Prostate gland (tissue), 2 donors: ENCODE data around the gene CD96. TPM values are rescaled to one million over a fixed set of nuclear protein-coding genes. Genes with fewer than 3 reads are reported as not detected.

Experiments used
- DNase-seq: peaks from one replicate; pipeline ENCODE4 v3.0.0-alpha.2; 2019; ENCODE audit warnings: low spot score
- H3K27ac ChIP-seq, 2 donors: fragments of 200-600 bp; sonication (generic); 2 replicates each; pipeline ENCODE4 v1.5.1; 2017 to 2019
- H3K27me3 ChIP-seq: fragments of 200-600 bp; sonication (generic); replicated peaks from 2 replicates; pipeline ENCODE4 v1.5.1; 2019; ENCODE audit not compliant: insufficient read depth
- H3K36me3 ChIP-seq, 2 donors: fragments of 200-600 bp; sonication (generic); 1 replicate in 1 of 2; 2 replicates in 1 of 2; pipeline versions ENCODE4 v1.5.1 to v1.8.1; 2017 to 2019
- H3K4me1 ChIP-seq: fragments of 200-600 bp; sonication (generic); replicated peaks from 2 replicates; pipeline ENCODE4 v1.5.1; 2019
- H3K4me3 ChIP-seq, 2 donors: fragments of 200-600 bp; sonication (generic); 2 replicates each; pipeline ENCODE4 v1.5.1; 2017 to 2019
- H3K9me3 ChIP-seq: fragments of 200-600 bp; sonication (generic); 2 replicates; pipeline ENCODE4 v1.5.1; 2017
- CTCF ChIP-seq, 4 experiments: fragments of 200-600 bp in 2 of 4; fragments of 450-650 bp in 2 of 4; sonication (generic) in 2 of 4; IDR thresholded peaks; 1 replicate in 3 of 4; 2 replicates in 1 of 4; pipeline ENCODE4 v1.5.1; 2016 to 2019; ENCODE audit warnings: antibody characterized with exemption in 4 of 4, mild to moderate bottlenecking in 2 of 4, moderate library complexity in 2 of 4
- POLR2A ChIP-seq: fragments of 450-650 bp; IDR thresholded peaks from one replicate; pipeline ENCODE4 v1.6.1; 2016; ENCODE audit warnings: antibody characterized with exemption, mild to moderate bottlenecking
- POLR2AphosphoS5 ChIP-seq: sonication (generic); formaldehyde crosslinking; IDR thresholded peaks from one replicate; pipeline ENCODE4 v1.6.1; 2017; ENCODE audit warnings: antibody characterized with exemption
- WGBS: methylation state at CpG from one replicate; pipeline ENCODE4 v1.1.5; 2018; 5-methylcytosine and 5-hydroxymethylcytosine counted together
- intact Hi-C: fragments of 100-400 bp; cut with DNase I; formaldehyde crosslinking; loops from one replicate; pipeline ENCODE4 v1.14.2; 2022
- total RNA-seq, 2 donors: library from RNA; depleted of rRNA; stranded (reverse); fragments of >200 nt; gene quantifications; one replicate each; pipeline ENCODE4 v1.1.0, GENCODE V29; 2016

Gene CD96
- total RNA-seq, 2 donors from 2014 or later = 0.45 to 2.2 TPM

- DNase-seq = no peak
- no peak overlapping the region for H3K4me3 ChIP-seq
Measured at GRCh38 chr3:111692593-111693552, 150.9 kb downstream of the CD96 start.

DNA sequence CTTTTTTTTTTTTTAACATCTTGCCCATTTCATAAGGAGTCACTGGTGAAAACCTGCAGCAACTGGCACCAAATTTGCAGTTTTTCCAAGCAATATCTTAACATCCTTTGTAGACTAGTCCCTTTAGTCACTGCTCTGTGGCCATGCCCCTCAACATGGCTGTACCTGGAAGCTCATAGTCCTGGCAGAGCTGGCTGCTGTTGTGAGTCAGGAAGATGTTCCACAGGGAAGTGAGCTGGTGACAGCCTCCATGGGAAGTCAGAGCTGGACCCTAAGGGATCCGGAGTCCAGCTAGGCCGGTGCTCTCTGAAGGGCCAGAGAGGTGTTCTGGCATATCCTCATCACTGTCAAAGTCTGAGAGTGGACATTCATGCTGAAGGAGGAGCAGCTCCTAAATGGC is 152.5 kb downstream of the CD96 start:
- WGBS = 91% methylated on average over 2 of the region's 2 CpGs
- Histone ChIP-seq H3K4me3 (no peak overlapping the region), H3K27ac (no peak overlapping the region), H3K9me3 (no peaks in the 10 kb centered on the region), H3K4me1 (no peaks in the 10 kb centered on the region), H3K27me3 (no peaks in the 10 kb centered on the region), H3K36me3 (no peaks in the 10 kb centered on the region)
- DNase-seq = no peak
- intact Hi-C loops = no loop called here
- TF ChIP-seq CTCF (IDR thresholded peaks at IDR 0.05) (no peak), POLR2AphosphoS5 (no peak), POLR2A (no peak)

More at GRCh38 chr3:111692593-111693552, 150.9 kb downstream of the CD96 start:
- Histone ChIP-seq H3K27me3 (no peaks in the 10 kb centered on the region), H3K27ac (no peak overlapping the region), H3K36me3 (no peaks in the 10 kb centered on the region), H3K4me1 (no peaks in the 10 kb centered on the region), H3K9me3 (no peaks in the 10 kb centered on the region)
- TF ChIP-seq POLR2AphosphoS5 (no peak), CTCF (IDR thresholded peaks at IDR 0.05) (no peak), POLR2A (no peak)
- intact Hi-C loops = no loop called here
- WGBS = 61% methylated on average over 8 of the region's 8 CpGs

- Histone ChIP-seq H3K4me3 (no peak overlapping the region), H3K36me3 (no peaks in the 10 kb centered on the region), H3K4me1 (no peaks in the 10 kb centered on the region), H3K9me3 (no peaks in the 10 kb centered on the region), H3K27ac (no peak overlapping the region), H3K27me3 (no peaks in the 10 kb centered on the region)
- intact Hi-C loops = no loop called here
- no peak for DNase-seq
- TF ChIP-seq POLR2AphosphoS5 = no peak
- TF ChIP-seq POLR2A = no peak
- no peak for TF ChIP-seq CTCF (IDR thresholded peaks at IDR 0.05)
- WGBS = 67% methylated on average over 1 of the region's 1 CpG
Measured at GRCh38 chr3:111695636-111696117, 153.7 kb downstream of the CD96 start.

DNA sequence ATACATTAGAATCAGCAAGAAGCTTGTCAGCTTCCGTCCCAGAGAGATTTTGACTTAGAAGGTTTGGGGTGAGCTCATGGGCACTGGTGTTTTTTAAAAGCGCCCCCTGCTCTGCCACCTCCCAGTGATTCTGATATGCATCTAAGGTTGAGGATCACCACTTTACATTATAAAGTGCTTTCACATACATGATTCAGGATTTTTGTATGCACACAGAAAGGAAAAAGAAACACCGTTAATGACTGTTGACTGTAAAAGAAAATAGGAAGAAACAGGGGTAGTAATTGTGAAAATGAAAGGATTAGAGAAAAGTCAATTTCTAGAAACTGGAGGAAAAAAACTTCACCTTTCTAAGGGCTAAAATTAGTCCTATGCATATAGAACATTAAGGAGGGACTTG is 158.1 kb downstream of the CD96 start:
- 70% methylated on average over 3 of the region's 3 CpGs for WGBS
- intact Hi-C loops = no loop called here
- H3K4me1 ChIP-seq = no peaks in the 10 kb centered on the region

More for the DNA sequence above, 158.1 kb downstream of the CD96 start:
- TF ChIP-seq POLR2A (no peak), POLR2AphosphoS5 (no peak), CTCF (IDR thresholded peaks at IDR 0.05) (no peak)
- Histone ChIP-seq H3K4me3 (no peak overlapping the region), H3K36me3 (no peaks in the 10 kb centered on the region), H3K27ac (no peak overlapping the region), H3K9me3 (no peaks in the 10 kb centered on the region), H3K27me3 (no peaks in the 10 kb centered on the region)
- DNase-seq = no peak
